CD14-positive monocyte (primary cell): ENCODE measurements around the gene SLC35F3. TPM values are rescaled to one million over a fixed set of nuclear protein-coding genes. Genes with fewer than 3 reads are reported as not detected.

Experiments
- DNase-seq, 3 donors: peaks; one replicate each; pipeline ENCODE4 v3.0.0-alpha.2; 2011 to 2022
- H2AFZ ChIP-seq: 2 replicates; pipeline ENCODE4 v1.6.0; 2012; ENCODE audit warnings: mild to moderate bottlenecking, low read depth, low read length, inconsistent platforms; ENCODE audit not compliant: insufficient read depth, poor library complexity, severe bottlenecking
- H3K27ac ChIP-seq, 2 donors: 1 replicate in 1 of 2; 2 replicates in 1 of 2; pipeline ENCODE4 v1.5.1; 2012 to 2013; ENCODE audit warnings: low read length in 2 of 2, control low read depth in 1 of 2, inconsistent platforms in 1 of 2, low read depth in 1 of 2, mild to moderate bottlenecking in 1 of 2
- H3K27me3 ChIP-seq, 2 donors: one replicate each; pipeline versions ENCODE4 v1.6.0 to v1.6.1; 2011 to 2013; ENCODE audit warnings: low read length in 2 of 2; ENCODE audit not compliant: control insufficient read depth in 2 of 2, insufficient read depth in 2 of 2
- H3K36me3 ChIP-seq, 2 donors: replicated peaks in 1 of 2; 1 replicate in 1 of 2; 2 replicates in 1 of 2; pipeline versions ENCODE4 v1.5.1 to v1.6.1; 2012 to 2013; ENCODE audit warnings: low read length in 2 of 2, control low read depth in 1 of 2, inconsistent platforms in 1 of 2, mild to moderate bottlenecking in 1 of 2; ENCODE audit not compliant: insufficient read depth in 2 of 2, control insufficient read depth in 1 of 2
- H3K4me1 ChIP-seq, 2 donors: 1 replicate in 1 of 2; 2 replicates in 1 of 2; pipeline versions ENCODE4 v1.5.1 to v1.6.1; 2012 to 2013; ENCODE audit warnings: low read length in 2 of 2, control low read depth in 1 of 2, inconsistent platforms in 1 of 2, mild to moderate bottlenecking in 1 of 2, moderate library complexity in 1 of 2; ENCODE audit not compliant: insufficient read depth in 2 of 2, control insufficient read depth in 1 of 2
- H3K4me2 ChIP-seq: replicated peaks from 2 replicates; pipeline ENCODE3; 2012; ENCODE audit warnings: low read length, moderate library complexity, mild to moderate bottlenecking; ENCODE audit not compliant: poor library complexity, severe bottlenecking; ENCODE audit errors: extremely low read depth
- H3K4me3 ChIP-seq, 3 experiments: fragments of 200-600 bp in 1 of 3; sonication (generic) in 1 of 3; replicated peaks in 1 of 3; 1 replicate in 2 of 3; 2 replicates in 1 of 3; pipeline ENCODE4 v1.5.1; 2011 to 2013; ENCODE audit warnings: low read length in 3 of 3, mild to moderate bottlenecking in 3 of 3, control low read depth in 2 of 3, low read depth in 2 of 3, inconsistent platforms in 1 of 3, moderate library complexity in 1 of 3
- H3K79me2 ChIP-seq: 2 replicates; pipeline ENCODE4 v1.6.0; 2012; ENCODE audit warnings: mild to moderate bottlenecking, control low read depth, inconsistent platforms, low read length, moderate library complexity; ENCODE audit not compliant: insufficient read depth
- H3K9ac ChIP-seq: 2 replicates; pipeline ENCODE4 v1.6.0; 2017; ENCODE audit warnings: low read length, mild to moderate bottlenecking; ENCODE audit not compliant: insufficient read depth, poor library complexity, severe bottlenecking
- H3K9me3 ChIP-seq, 2 donors: replicated peaks in 1 of 2; 1 replicate in 1 of 2; 2 replicates in 1 of 2; pipeline versions ENCODE4 v1.5.1 to v1.6.1; 2012 to 2013; ENCODE audit warnings: low read length in 2 of 2, control low read depth in 1 of 2; ENCODE audit not compliant: control insufficient read depth in 1 of 2, insufficient read depth in 1 of 2
- H4K20me1 ChIP-seq: 2 replicates; pipeline ENCODE4 v1.6.0; 2012; ENCODE audit warnings: mild to moderate bottlenecking, low read length, control low read depth, moderate library complexity; ENCODE audit not compliant: insufficient read depth
- H3K27ac Mint-ChIP-seq, 7 donors: one replicate each; pipeline ENCODE4 v1.8.0; 2020; ENCODE audit warnings: mild to moderate bottlenecking in 7 of 7, mixed read lengths in 7 of 7, moderate library complexity in 6 of 7, inconsistent platforms in 2 of 7
- H3K27me3 Mint-ChIP-seq, 3 donors: one replicate each; pipeline ENCODE4 v1.8.0; 2021 to 2022; ENCODE audit warnings: low read depth in 3 of 3, mild to moderate bottlenecking in 3 of 3, mixed read lengths in 3 of 3, moderate library complexity in 3 of 3, inconsistent platforms in 1 of 3
- H3K36me3 Mint-ChIP-seq, 2 donors: one replicate each; pipeline ENCODE4 v1.8.0; 2020; ENCODE audit warnings: mixed read lengths in 2 of 2, inconsistent platforms in 1 of 2, mild to moderate bottlenecking in 1 of 2
- H3K4me1 Mint-ChIP-seq: one replicate; pipeline ENCODE4 v1.8.0; 2020; ENCODE audit warnings: mild to moderate bottlenecking, mixed read lengths
- H3K4me3 Mint-ChIP-seq, 2 donors: one replicate each; pipeline ENCODE4 v1.8.0; 2020; ENCODE audit warnings: mild to moderate bottlenecking in 2 of 2, mixed read lengths in 2 of 2, moderate library complexity in 1 of 2
- H3K9me3 Mint-ChIP-seq, 7 donors: one replicate each; pipeline ENCODE4 v1.8.0; 2020 to 2022; ENCODE audit warnings: mixed read lengths in 7 of 7, mild to moderate bottlenecking in 6 of 7, moderate library complexity in 6 of 7, inconsistent platforms in 2 of 7
- CTCF ChIP-seq: fragments of 200-600 bp; IDR thresholded peaks from one replicate; pipeline ENCODE4 v1.8.0; 2022; ENCODE audit warnings: antibody characterized with exemption, mild to moderate bottlenecking
- WGBS: methylation state at CpG from one replicate; pipeline ENCODE4 v1.1.5; 2013; ENCODE audit warnings: missing lambda C conversion rate; ENCODE audit not compliant: insufficient coverage; 5-methylcytosine and 5-hydroxymethylcytosine counted together
- intact Hi-C, 2 donors: fragments of 100-400 bp; cut with micrococcal nuclease; formaldehyde crosslinking; loops; one replicate each; pipeline versions ENCODE4 v1.15.0 to v1.15.1; 2023
- polyA plus RNA-seq, 3 donors: library from polyadenylated mRNA; depleted of rRNA in 1 of 3; unstranded in 2 of 3; stranded (reverse) in 1 of 3; fragments of 300-500 nt in 2 of 3; fragments of >200 nt in 1 of 3; fragmentation: Illumina TruSeq in 2 of 3; gene quantifications; 1 replicate in 2 of 3; 2 replicates in 1 of 3; pipeline ENCODE4 v1.2.3, GENCODE V29; 2012 to 2021

The SLC35F3 gene
- polyA plus RNA-seq, 3 donors = 0.17 to 0.78 TPM; not detected in 1

- Histone ChIP-seq H3K36me3 (no peaks in the 10 kb centered on the region), H3K9me3 (peaks cover 6% of the 10 kb centered on the region in 2 donors), H3K4me1 (no peaks in the 10 kb centered on the region), H2AFZ (no peak overlapping the region), H3K27ac (no peak overlapping the region), H4K20me1 (no peaks in the 10 kb centered on the region), H3K4me3 (no peak overlapping the region), H3K27me3 (no peaks in the 10 kb centered on the region), H3K4me2 (no peak overlapping the region), H3K79me2 (no peaks in the 10 kb centered on the region), H3K9ac (no peak overlapping the region)
- no peak for DNase-seq
- H3K4me3 Mint-ChIP-seq = no peak overlapping the region
- no peak for TF ChIP-seq CTCF
- H3K27ac Mint-ChIP-seq = no peak overlapping the region
- H3K9me3 Mint-ChIP-seq = peaks cover 7 to 18% (median 9%) of the 10 kb centered on the region in 7 donors
- H3K4me1 Mint-ChIP-seq = no peaks in the 10 kb centered on the region
- intact Hi-C loops = no loop called here
- H3K36me3 Mint-ChIP-seq = no peaks in the 10 kb centered on the region
- H3K27me3 Mint-ChIP-seq = peaks cover 2 to 3% (median 2%) of the 10 kb centered on the region in 3 donors
These were observed 34.8 kb upstream of the SLC35F3 start for GRCh38 chr1:233869680-233870079.

GRCh38 chr1:233873666-233874065 is 30.8 kb upstream of the SLC35F3 start:
- H3K4me2 ChIP-seq = no peak overlapping the region
- no peaks in the 10 kb centered on the region for H3K79me2 ChIP-seq
- no peak overlapping the region for H2AFZ ChIP-seq
- H3K9me3 Mint-ChIP-seq = peaks cover 0 to 2% (median 0%) of the 10 kb centered on the region in 7 donors
- no peak overlapping the region for H3K4me3 Mint-ChIP-seq
- no peak overlapping the region for H3K27ac ChIP-seq
- H3K4me1 ChIP-seq = no peaks in the 10 kb centered on the region
- TF ChIP-seq CTCF = no peak
- DNase-seq = no peak
- intact Hi-C loops = no loop called here
- 96% methylated on average over 3 of the region's 4 CpGs for WGBS
- no peak overlapping the region for H3K9ac ChIP-seq
- H3K27me3 ChIP-seq = no peaks in the 10 kb centered on the region
- H4K20me1 ChIP-seq = no peaks in the 10 kb centered on the region
- H3K4me1 Mint-ChIP-seq = no peaks in the 10 kb centered on the region
- no peak overlapping the region for H3K4me3 ChIP-seq
- H3K36me3 ChIP-seq = no peaks in the 10 kb centered on the region
- no peaks in the 10 kb centered on the region for H3K36me3 Mint-ChIP-seq
- H3K27me3 Mint-ChIP-seq = peaks cover 2 to 3% (median 2%) of the 10 kb centered on the region in 3 donors
- H3K27ac Mint-ChIP-seq = no peak overlapping the region
- no peaks in the 10 kb centered on the region for H3K9me3 ChIP-seq
